Fibroblast of lung (primary cell): Measurements from ENCODE around the gene TCIRG1. TPM values are rescaled to one million over a fixed set of nuclear protein-coding genes. Genes with fewer than 3 reads are reported as not detected.

Experiments used
- DNase-seq, 2 donors: peaks; one replicate each; pipeline versions ENCODE4 v3.0.0 to v3.0.0-alpha.2; 2010; ENCODE audit warnings: low read depth in 2 of 2
- H2AFZ ChIP-seq: 2 replicates; pipeline ENCODE4 v1.5.1; 2012; ENCODE audit warnings: low read length, control low read depth, inconsistent platforms
- H3K27ac ChIP-seq: 2 replicates; pipeline ENCODE4 v1.5.1; 2011; ENCODE audit warnings: low read length, control low read depth; ENCODE audit not compliant: insufficient read depth
- H3K27me3 ChIP-seq: 2 replicates; pipeline ENCODE4 v1.5.1; 2011; ENCODE audit warnings: mild to moderate bottlenecking, low read length; ENCODE audit not compliant: control insufficient read depth, insufficient read depth
- H3K36me3 ChIP-seq: 2 replicates; pipeline ENCODE4 v1.5.1; 2011; ENCODE audit warnings: low read length; ENCODE audit not compliant: control insufficient read depth, insufficient read depth
- H3K4me1 ChIP-seq: 2 replicates; pipeline ENCODE4 v1.5.1; 2011; ENCODE audit warnings: low read length; ENCODE audit not compliant: control insufficient read depth, insufficient read depth; ENCODE audit errors: extremely low read depth
- H3K4me2 ChIP-seq: 2 replicates; pipeline ENCODE4 v1.5.1; 2011; ENCODE audit warnings: low read length, control low read depth; ENCODE audit not compliant: insufficient read depth; ENCODE audit errors: extremely low read depth
- H3K4me3 ChIP-seq, 4 experiments: fragments of 200-600 bp in 1 of 4; sonication (generic) in 1 of 4; replicated peaks in 1 of 4; 2 replicates each; pipeline ENCODE4 v1.5.1; 2011 to 2016; ENCODE audit warnings: low read length in 4 of 4, low read depth in 3 of 4, mild to moderate bottlenecking in 3 of 4, control low read depth in 2 of 4, inconsistent platforms in 1 of 4, mixed read lengths in 1 of 4; ENCODE audit not compliant: insufficient read depth in 1 of 4; ENCODE audit errors: control extremely low read depth in 1 of 4
- H3K79me2 ChIP-seq: 2 replicates; pipeline ENCODE4 v1.5.1; 2012; ENCODE audit warnings: mild to moderate bottlenecking, low read length, inconsistent platforms; ENCODE audit not compliant: control insufficient read depth, insufficient read depth
- H3K9ac ChIP-seq: 2 replicates; pipeline ENCODE4 v1.5.1; 2011; ENCODE audit warnings: mild to moderate bottlenecking, low read length, control low read depth; ENCODE audit not compliant: insufficient read depth
- H3K9me3 ChIP-seq: 2 replicates; pipeline ENCODE4 v1.5.1; 2012; ENCODE audit warnings: low read depth, low read length; ENCODE audit not compliant: control insufficient read depth, insufficient read depth
- H4K20me1 ChIP-seq: 2 replicates; pipeline ENCODE4 v1.5.1; 2011; ENCODE audit warnings: low read length; ENCODE audit not compliant: control insufficient read depth, insufficient read depth; ENCODE audit errors: extremely low read depth
- EZH2 ChIP-seq: IDR thresholded peaks from 2 replicates; pipeline ENCODE4 v1.5.1; 2012; ENCODE audit warnings: low read length, control low read depth, mild to moderate bottlenecking; ENCODE audit errors: missing control alignments
- polyA plus RNA-seq, 2 donors: library from polyadenylated mRNA; depleted of rRNA in 1 of 2; stranded (reverse) in 1 of 2; unstranded in 1 of 2; fragments of >200 nt; gene quantifications; 2 replicates each; pipeline ENCODE4 v1.2.1, GENCODE V29; 2011 to 2012; ENCODE audit warnings: missing spikeins in 1 of 2
- total RNA-seq: library from RNA; depleted of rRNA; stranded (reverse); fragments of >200 nt; gene quantifications from 2 replicates; pipeline ENCODE4 v1.2.1, GENCODE V29; 2014
- TF ChIP-seq, protein P1 (sequence below), 2 donors: IDR thresholded peaks in 1 of 2; conservative IDR thresholded peaks in 1 of 2; 1 replicate in 1 of 2; 2 replicates in 1 of 2; pipeline ENCODE4 v1.5.1; 2011 to 2012; ENCODE audit warnings: low read length in 2 of 2, control low read depth in 1 of 2, inconsistent platforms in 1 of 2, low read depth in 1 of 2, mild to moderate bottlenecking in 1 of 2

TCIRG1 gene
- total and polyA plus RNA-seq, 2 donors (not counting 1 experiment from before 2014, with no cell fraction given): 26.7 to 46.2 TPM

GRCh38 chr11:68012044-68012842, 26.6 kb upstream of the TCIRG1 start:
- Histone ChIP-seq H4K20me1 (no peaks in the 10 kb centered on the region), H2AFZ (no peak overlapping the region), H3K9me3 (no peaks in the 10 kb centered on the region), H3K4me3 (no peak overlapping the region), H3K27ac (peak overlapping the region; percentile 97), H3K36me3 (peaks cover 6% of the 10 kb centered on the region), H3K27me3 (no peaks in the 10 kb centered on the region), H3K4me1 (peaks cover 40% of the 10 kb centered on the region), H3K9ac (peak overlapping the region; percentile 57), H3K4me2 (no peak overlapping the region), H3K79me2 (peaks cover 21% of the 10 kb centered on the region)
- TF ChIP-seq, protein P1, sequence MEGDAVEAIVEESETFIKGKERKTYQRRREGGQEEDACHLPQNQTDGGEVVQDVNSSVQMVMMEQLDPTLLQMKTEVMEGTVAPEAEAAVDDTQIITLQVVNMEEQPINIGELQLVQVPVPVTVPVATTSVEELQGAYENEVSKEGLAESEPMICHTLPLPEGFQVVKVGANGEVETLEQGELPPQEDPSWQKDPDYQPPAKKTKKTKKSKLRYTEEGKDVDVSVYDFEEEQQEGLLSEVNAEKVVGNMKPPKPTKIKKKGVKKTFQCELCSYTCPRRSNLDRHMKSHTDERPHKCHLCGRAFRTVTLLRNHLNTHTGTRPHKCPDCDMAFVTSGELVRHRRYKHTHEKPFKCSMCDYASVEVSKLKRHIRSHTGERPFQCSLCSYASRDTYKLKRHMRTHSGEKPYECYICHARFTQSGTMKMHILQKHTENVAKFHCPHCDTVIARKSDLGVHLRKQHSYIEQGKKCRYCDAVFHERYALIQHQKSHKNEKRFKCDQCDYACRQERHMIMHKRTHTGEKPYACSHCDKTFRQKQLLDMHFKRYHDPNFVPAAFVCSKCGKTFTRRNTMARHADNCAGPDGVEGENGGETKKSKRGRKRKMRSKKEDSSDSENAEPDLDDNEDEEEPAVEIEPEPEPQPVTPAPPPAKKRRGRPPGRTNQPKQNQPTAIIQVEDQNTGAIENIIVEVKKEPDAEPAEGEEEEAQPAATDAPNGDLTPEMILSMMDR (conservative IDR thresholded peaks at IDR 0.05 in 1 of 2, IDR thresholded peaks at IDR 0.05 in 1 of 2; ENCODE audit: low read depth in 1 of 2, low read length in 2 of 2): no peak
- no peak for TF ChIP-seq EZH2
- DNase-seq: no peak

GRCh38 chr11:68012843-68013610, 25.8 kb upstream of the TCIRG1 start:
- Histone ChIP-seq H3K9me3 (no peaks in the 10 kb centered on the region), H3K36me3 (peaks cover 6% of the 10 kb centered on the region), H3K27me3 (no peaks in the 10 kb centered on the region), H3K4me3 (peak overlapping the region in 1 of 4 experiments; percentile 20), H3K4me2 (peak overlapping the region; percentile 60), H3K4me1 (peaks cover 40% of the 10 kb centered on the region), H3K79me2 (peaks cover 21% of the 10 kb centered on the region), H2AFZ (no peak overlapping the region), H4K20me1 (no peaks in the 10 kb centered on the region), H3K9ac (peak overlapping the region; percentile 57), H3K27ac (peak overlapping the region; percentile 97)
- no peak for TF ChIP-seq EZH2
- TF ChIP-seq, protein P1 (conservative IDR thresholded peaks at IDR 0.05 in 1 of 2, IDR thresholded peaks at IDR 0.05 in 1 of 2; ENCODE audit: low read depth in 1 of 2, low read length in 2 of 2): no peak
- DNase-seq: peak; percentile 93 to 98

- peak overlapping the region; percentile 60 for H3K4me2 ChIP-seq
- H3K9ac ChIP-seq: peak overlapping the region; percentile 41
- TF ChIP-seq, protein P1 (conservative IDR thresholded peaks at IDR 0.05 in 1 of 2, IDR thresholded peaks at IDR 0.05 in 1 of 2; ENCODE audit: low read depth in 1 of 2, low read length in 2 of 2): no peak
- TF ChIP-seq EZH2: no peak
- peaks cover 6% of the 10 kb centered on the region for H3K36me3 ChIP-seq
- no peaks in the 10 kb centered on the region for H3K27me3 ChIP-seq
- H3K79me2 ChIP-seq: peaks cover 21% of the 10 kb centered on the region
- no peaks in the 10 kb centered on the region for H4K20me1 ChIP-seq
- H3K4me3 ChIP-seq: peak overlapping the region in 1 of 4 experiments; percentile 20
- no peaks in the 10 kb centered on the region for H3K9me3 ChIP-seq
- H3K27ac ChIP-seq: peak overlapping the region; percentile 97
- peaks cover 40% of the 10 kb centered on the region for H3K4me1 ChIP-seq
- H2AFZ ChIP-seq: no peak overlapping the region
- no peak for DNase-seq
Measured at GRCh38 chr11:68013611-68014156, 25.1 kb upstream of the TCIRG1 start.
